ENCODE data around the gene FRAS1.
"Not testable (repeated sequence)": the region's sequence is repeated elsewhere in the genome, so short reads cannot be mapped to it uniquely, and the experiment has no call there.

Gene FRAS1

DNA sequence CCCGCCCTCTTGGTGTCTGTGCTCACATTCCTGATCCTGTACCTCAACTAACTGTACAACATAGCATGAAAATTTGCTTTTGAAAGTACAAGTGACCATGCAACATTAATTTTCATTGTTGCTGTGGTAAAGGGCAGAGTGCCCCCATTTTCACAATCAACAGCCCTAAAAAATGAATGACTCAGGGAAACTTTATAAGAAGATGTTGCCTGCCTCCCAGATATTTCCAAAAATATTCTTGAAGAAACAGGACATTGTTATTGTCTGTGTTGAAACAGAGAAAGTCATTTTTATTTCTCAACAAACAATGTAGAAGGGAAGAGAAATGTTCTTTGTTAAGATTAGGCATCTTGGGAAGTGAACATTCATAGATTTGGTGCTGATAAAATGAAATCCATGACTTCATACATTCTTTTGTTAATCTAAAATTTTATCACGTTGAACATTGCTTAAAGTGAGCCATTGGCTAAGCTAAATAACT lies 380.5 kb downstream of the FRAS1 start:
- no peak for DNase-seq (ENCODE audit: low read depth in 2 of 2)

DNA sequence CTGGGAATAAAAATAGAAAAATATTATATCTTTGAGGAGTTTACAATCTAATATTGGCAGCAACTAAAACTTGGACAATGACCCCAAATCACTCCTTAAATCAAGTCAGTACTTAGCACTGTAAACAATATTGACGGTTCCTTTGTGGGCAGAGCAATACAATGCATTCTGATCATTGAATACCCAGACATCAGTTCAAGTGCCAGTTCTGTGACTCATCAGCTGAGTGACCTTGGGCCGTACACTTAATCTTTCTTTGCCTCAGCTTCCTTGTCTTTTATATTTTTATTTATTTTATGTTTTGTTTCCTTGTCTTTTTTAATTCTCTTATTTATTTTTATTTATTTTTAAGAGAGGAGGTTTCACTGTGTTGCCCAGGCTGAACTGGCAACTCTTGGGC lies 382.2 kb downstream of the FRAS1 start:
- no peak for DNase-seq (ENCODE audit: low read depth in 2 of 2)

DNA sequence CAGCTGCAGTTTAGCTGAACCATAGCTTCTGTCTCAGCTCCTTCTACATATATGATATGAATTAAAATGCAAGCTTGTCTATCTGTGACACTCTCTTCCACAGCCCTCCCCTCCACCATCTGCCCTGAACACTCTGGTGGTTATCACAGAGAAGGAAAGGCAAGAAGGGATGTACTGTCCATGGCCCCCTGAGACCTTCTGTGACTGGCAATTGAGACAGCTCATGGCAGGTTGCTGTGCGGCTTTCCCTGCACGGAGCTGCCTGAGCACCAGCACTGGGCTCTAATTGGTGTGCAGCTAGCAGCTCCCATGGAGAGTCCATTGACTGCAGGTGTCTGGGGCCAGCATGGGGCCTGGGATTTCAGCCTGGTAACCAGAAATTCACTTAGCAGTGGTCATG lies 384.6 kb downstream of the FRAS1 start:
- DNase-seq (ENCODE audit: low read depth in 2 of 2), result no peak

DNA sequence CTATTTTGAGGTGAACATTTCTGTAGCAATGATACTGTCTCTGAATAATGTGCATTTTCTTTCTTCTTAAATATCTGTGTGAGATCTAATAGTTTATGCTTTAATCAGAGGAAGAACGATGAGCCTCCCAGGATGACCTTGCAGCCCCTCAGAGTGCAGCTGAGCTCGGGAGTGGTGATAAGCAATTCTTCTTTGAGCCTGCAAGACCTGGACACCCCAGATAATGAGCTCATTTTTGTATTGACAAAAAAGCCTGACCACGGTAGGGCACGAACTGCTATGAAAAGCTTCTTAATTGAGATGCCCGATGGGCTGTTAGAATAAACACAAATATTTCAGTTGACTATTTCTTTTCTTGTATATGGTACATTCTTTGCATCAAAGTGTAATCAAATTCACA lies 389.5 kb downstream of the FRAS1 start:
- no peak for DNase-seq (ENCODE audit: low read depth in 2 of 2)

DNA sequence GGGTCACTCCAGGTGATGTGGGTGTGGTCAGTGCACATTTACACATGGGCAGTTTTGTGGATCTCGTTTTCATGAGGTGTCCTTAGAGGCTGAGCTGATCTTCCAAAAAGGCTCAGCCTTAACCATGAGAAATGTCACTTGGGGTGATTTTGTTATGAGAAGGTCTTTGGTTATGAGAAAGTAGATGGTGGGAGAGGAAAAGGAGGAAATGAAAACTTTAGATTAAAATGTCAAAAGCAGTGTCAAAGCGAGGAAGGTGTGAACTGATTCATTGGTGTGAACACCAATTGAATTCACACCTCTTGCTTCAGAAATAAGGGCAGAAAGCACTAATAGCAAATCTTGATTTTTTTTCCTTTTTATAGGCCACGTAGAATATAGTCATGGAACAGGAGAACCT lies 394.3 kb downstream of the FRAS1 start:
- DNase-seq (ENCODE audit: low read depth in 2 of 2), result no peak

DNA sequence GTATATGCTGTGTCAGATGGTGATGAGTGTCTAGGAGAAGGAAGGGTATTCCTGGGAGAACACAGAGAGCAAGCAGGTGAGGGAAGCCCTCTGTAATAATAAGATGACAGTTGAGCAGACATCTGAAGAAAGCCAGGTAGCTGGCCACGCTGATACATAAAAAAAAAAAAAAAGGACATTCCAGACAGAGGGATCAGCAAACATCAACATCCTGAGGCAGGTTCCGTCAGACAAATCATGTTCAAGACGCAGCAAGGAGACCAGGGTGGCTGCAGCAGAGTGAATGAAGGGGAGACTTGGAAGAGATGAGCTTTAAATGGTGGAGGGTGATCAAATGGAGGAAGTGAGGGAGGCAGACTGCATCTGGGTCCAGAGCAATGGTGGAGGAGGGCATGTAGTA lies 396.9 kb downstream of the FRAS1 start:
- DNase-seq (ENCODE audit: low read depth in 2 of 2), result no peak

DNA sequence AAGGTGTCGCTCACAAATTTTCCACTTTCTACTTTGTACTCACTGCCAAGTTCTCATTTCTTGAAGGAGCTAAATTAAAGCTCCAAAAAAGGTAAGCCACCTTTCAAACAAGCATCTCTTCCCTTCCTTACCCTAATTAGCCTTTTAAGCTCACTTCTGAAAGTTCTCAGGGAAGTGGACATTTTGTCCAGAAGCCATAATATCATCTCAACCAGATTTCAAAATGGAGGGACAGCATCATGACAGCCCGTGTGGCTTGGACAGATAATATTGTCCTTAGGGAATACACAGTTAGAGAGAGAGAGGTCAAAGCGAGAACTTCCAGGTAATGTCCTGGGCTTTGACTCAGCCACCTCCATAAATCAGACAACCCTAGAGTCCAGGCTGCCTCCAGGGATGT lies 400.6 kb downstream of the FRAS1 start:
- no peak for DNase-seq (ENCODE audit: low read depth in 2 of 2)

DNA sequence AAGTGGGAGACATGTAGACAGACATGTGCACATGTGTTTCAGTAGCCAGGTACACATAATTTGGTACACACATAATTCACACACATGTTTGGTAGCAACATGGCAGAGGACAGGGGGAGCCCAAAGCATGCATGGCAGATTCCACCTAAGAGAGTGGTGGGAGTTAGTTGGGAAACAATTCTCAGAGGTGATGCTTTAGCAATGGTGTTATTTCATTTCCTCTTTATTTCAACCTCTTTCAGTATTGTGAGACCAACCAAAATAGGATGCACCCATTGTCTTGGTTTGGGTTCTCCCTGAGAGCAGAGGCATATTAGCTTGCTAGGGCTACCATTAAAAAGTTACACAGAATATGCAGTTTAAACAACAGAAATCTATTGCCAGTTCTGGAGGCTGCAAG lies 402.2 kb downstream of the FRAS1 start:
- no peak for DNase-seq (ENCODE audit: low read depth in 2 of 2)

DNA sequence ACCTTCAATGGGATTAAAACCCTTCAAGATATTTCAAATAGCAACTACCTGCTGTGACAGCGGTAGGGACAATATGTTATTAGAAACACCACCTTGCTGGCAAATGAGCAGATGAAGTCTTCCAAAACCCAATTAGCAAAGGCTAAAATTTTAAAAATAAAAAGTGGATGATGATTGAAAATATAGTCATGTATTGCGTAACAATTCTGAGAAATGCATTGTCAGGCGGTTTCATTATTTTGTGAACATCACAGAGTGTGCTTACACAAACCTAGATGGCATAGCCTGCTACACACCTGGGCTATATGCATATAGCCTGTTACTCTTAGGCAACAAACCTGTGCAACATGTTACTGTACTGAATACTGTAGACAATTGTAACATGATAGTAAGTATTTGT lies 403.2 kb downstream of the FRAS1 start:
- no peak for DNase-seq (ENCODE audit: low read depth in 2 of 2)

DNA sequence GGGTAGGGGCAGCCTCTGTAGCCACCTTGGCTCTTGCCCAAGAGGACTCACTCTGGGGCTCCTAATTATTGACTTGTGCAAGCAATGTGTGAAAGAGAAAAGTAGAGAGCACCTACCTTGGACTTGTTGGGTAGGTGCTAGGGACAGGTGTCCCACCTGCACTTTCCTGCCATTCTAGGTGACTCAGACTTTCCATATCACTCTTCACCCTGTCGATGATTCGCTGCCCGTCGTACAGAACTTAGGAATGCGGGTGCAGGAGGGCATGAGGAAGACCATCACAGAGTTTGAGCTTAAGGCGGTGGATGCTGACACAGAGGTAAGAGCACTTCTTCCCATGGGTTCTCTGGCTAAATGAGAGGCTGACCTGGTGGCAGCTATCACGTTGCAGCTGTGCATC lies 407.1 kb downstream of the FRAS1 start:
- no peak for DNase-seq (ENCODE audit: low read depth in 2 of 2)

DNA sequence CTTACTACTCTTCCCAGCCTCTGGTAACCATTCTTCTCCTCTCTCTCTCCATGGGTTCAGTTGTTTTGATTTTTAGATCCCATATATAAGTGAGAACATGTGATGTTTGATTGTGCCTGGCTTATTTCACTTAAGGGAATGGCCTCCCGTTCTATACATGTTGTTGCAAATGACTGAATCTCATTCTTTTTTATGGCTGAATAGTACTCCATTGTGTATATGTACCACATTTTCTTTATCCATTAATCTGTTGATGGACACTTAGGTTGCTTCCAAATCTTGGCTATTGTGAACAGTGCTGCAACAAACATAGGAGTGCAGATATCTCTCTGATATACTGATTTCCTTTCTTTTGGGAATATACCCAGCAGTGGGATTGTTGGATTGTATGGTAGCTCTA lies 410.1 kb downstream of the FRAS1 start:
- not testable (repeated sequence) for DNase-seq (ENCODE audit: low read depth in 2 of 2)

DNA sequence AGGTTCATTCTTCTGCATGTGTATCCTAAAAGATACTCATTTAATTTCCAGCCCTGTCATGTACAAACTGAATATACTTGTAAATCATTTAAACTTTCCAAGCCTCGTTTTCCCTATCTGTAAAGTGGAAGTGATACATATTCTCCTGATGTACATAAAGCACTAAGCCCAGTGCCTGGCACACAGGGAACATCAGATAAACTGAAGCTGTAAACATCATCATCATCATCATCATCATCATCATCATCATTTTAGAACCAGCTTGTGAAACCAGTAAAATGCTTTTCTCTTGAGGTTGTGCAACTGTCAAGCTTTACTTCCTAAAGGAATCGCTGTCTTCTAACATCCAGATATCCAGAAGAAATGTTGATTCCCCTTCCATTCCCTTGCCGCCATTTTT lies 411.1 kb downstream of the FRAS1 start:
- no peak for DNase-seq (ENCODE audit: low read depth in 2 of 2)

DNA sequence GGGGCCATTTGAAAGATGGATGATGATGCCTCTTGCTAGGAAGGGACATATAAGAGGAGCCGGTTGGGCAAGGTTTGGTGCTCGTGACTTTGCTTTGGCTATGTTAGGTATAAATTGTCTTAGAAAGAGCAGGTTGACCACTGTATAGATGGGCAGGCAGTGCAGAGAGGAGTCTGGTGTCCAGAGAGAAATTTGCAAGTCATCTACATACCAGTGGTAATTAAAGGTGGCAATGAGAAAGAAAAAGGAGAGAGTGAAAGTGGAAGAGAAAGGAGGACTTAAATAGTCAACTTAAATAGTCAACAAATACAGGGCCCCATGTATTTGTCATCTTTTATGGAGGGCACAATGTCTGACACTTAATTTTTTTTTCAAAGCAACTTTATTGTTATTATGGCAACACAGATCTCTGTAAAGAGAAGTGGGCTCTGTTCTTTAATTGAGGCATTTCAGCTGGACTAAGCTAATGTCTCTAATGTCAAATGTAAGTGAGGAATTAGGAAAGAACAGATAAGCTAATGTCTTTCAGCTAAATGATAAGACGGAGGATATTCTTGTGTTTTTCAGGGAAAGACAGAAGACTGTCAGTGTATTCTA lies 419.1 kb downstream of the FRAS1 start:
- DNase-seq (ENCODE audit: low read depth in 2 of 2), result no peak

DNA sequence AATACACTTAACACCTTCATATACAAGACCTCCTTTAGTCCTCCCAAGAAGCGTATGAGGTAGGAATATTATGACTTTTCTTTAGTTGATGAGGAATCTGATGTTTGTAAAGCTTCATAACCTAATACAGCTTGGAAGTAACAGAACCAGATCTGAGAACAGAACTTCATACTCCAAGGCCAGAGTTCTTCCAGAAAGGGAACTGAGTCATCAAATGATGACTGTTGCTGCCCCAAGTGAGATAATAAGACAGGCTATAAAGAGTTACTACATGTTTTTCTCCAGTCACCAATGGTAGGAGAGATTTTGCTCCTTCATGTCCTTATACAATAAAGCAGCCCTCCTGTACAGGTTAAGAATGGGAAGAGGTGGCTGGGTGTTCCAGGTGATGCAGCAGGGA lies 420.2 kb downstream of the FRAS1 start:
- no peak for DNase-seq (ENCODE audit: low read depth in 2 of 2)

DNA sequence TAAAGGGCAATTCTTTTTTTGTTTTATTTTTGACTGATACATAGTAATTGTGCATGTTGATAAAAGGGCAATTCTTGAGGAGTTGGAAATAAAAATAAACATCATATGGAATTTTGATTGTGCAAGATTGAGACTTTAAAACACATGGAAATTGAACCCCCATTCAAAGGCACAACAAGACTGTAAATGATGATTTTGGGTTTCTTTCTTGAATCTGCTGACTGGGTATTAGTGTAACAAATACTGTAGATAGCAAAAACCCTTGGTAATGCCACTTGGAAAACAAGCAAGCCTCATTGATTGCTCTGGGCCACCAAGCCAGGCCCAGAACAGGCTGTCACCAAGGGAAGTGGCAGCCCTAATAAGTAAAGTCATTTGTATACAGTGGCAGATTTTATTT lies 421.4 kb downstream of the FRAS1 start:
- DNase-seq (ENCODE audit: low read depth in 2 of 2), result no peak

DNA sequence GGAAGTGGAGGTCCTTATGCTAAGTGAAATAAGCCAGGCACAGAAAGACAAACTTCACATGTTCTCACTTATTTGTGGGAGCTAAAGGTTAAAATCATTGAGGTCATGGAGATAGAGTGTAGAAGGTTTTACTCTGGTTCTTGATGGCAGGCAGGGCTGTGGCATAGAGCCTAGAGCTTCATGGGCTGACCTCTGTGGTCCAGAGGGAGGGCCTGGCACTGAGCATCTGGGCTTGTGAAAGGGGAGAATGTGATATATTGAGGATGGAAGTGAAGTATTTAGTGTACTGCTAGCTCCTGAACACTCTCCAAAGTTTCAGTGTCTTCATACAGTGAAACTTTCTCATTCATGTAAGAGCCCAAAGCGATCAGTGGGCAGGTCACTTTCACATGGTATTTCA lies 423.2 kb downstream of the FRAS1 start:
- no peak for DNase-seq (ENCODE audit: low read depth in 2 of 2)

DNA sequence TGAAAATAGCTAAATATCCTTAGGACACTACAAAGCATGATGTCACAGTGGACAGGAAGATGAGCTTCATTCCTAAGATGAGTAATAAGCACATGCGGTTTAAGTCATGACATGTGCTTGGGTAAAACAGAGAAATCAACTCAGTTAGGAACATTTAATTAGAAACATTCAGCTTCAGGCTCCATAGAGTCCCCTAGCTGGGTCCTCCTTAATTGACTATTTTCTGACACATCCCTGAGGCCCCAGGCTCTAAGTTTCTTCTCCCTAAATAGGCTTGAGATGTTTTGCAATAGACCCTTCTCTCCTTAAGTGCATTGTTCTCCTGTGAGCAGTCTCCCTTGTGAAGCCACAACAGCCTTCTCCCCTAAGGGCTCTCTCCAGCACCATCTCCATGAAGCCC lies 424.1 kb downstream of the FRAS1 start:
- DNase-seq (ENCODE audit: low read depth in 2 of 2), result no peak

DNA sequence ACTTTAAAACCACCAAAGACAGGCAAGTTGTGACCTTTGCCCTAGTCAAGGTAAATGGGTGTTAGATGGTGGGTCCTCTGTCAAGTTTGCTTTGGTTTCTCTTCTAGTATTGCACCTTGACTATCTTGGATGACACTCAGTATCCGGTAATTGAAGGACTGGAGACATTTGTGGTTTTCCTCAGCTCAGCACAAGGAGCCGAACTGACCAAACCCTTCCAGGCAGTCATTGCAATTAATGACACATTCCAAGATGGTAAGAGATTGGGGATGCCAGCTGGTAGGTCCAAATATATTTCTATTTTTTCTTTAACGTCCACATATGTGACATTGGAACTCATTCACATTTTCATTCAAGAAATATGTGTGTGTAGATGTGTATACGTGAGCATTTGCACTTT lies 425.2 kb downstream of the FRAS1 start:
- DNase-seq (ENCODE audit: low read depth in 2 of 2), result no peak

DNA sequence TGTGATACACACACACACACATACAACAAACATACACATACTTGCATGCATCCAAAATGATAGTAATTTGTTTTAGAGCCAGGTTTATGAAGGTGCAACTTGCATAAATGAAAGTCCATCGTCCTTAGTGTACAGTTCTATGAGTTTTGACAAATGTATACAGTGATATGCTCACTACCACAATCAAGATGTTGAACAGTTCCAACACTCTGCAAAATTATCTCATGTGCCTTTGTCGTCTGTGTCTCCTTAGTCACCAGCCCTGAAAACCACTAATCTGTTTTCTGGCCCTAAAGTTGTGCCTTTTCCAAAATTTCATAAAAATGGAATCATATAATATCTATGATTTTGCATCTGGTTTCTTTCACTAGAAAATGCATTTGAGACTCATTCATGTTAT lies 426.7 kb downstream of the FRAS1 start:
- no peak for DNase-seq (ENCODE audit: low read depth in 2 of 2)

DNA sequence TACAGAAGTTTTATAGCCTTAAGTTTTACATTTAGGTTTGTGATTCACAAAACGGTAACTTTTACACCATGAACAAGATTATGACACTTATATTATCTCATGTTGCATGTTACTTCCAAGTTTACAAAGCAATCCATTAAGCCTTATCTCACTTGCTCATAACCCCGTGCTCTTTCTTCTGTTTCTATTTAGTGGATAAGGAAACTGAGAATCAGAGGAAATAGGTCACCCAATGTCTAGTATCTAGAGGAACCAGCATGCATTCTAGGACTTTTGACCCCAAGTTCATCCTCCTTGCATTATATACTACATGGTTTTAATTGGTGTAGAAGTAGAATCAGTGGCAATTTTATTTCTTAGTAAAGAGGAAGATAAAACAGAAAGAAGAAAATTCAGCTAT lies 427.5 kb downstream of the FRAS1 start:
- no peak for DNase-seq (ENCODE audit: low read depth in 2 of 2)

DNA sequence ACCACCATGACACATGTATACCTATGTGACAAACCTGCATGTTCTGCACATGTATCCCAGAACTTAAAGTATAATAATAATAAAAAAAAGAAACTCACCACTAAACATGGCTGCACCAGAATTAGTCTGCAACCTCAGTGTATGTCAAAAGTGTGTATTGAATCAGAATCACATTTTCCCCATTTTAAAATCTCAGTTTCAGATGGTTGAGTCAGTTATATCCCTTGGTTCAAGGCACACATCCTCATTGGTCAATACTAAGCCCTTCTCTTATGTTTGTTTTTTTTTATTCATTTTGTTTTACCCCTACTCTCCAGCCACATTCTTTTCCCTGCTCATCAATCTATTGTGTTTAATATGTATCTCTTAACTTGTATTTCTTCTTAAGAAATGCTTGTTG lies 436.6 kb downstream of the FRAS1 start:
- no peak for DNase-seq (ENCODE audit: low read depth in 2 of 2)

DNA sequence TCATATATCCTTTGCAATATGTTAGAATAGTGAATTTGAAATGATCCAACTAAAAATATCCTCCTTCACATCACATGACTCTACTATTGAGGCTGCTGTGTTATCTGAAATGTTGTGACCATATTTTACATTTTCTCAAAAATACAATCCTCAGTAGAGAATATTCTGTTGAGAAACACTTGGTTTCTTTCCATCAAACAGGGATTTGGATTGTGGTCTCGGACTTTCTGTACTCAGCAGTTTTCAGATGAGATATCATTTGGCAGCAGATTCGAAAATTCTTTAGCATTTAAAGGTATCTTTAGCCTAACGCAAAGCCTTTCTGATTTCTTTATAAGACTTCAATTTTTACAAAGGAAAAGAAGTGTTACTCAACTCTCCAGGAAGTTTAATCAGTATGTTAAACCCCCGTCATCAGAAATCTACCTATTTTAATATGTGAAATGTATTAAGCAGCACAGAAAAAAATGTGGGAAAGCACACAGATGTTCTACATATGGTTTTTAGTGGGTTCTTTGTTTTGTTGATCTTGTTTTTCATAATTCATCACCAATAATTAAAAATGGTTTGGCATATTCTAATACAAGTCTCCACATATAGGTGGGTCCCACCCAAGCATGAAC lies 439.0 kb downstream of the FRAS1 start:
- DNase-seq (ENCODE audit: low read depth in 2 of 2), result no peak

DNA sequence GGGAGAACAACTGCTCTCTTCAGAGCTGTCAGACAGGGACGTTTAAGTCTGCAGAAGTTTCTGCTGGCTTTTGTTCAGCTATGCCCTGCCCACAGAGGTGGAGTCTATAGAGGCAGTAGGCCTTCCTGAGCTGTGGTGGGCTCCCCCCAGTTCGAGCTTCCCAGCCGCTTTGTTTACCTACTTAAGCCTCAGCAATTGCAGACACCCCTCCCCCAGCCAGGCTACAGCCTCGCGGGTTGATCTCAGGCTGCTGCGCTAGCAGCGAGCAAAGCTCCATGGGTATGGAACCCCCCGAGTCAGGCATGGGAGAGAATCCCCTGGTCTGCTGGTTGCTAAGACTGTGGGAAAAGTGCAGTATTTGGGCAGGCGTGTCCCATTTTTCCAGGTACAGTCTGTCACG lies 449.1 kb downstream of the FRAS1 start:
- DNase-seq (ENCODE audit: low read depth in 2 of 2), result not testable (repeated sequence)

DNA sequence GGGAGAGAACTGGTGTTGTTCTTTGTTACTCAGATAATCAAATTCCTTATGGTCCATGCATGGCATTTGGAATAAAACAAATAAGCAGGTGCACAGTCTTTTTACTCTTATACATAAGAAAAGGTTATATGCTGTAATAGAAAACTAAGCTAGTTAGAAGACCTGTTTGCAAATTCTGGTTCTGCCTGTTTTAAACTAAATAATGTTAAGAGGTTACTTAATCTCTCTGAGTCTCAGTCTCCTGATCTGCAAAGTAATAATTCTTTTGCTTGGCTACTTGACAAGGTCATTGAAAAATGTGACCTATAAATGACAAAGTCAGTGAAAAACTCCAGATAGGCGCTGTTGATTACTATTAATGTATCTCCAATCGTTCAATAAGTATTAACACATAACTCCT lies 451.9 kb downstream of the FRAS1 start:
- DNase-seq (ENCODE audit: low read depth in 2 of 2), result no peak
